HepG2 (cell line): ENCODE measurements around the gene PLXNA4. TPM values are rescaled to one million over a fixed set of nuclear protein-coding genes. Genes with fewer than 3 reads are reported as not detected.

Experiments
- ATAC-seq: fragments of 200-7000 bp; cut with Tn5 transposase; 3 replicates; pipeline ENCODE4 v1.9.1; 2020; ENCODE audit warnings: mild to moderate bottlenecking, moderate library complexity
- BruUV-seq: library from RNA; stranded (reverse); fragments of 400-500 nt; replicated peaks from 2 replicates; lab custom pipeline; 2021; lab: Mats Ljungman, UMichigan
- CTCF ChIA-PET: fragments of 300-600 bp; formaldehyde crosslinking; extraction: SDS; loops from one replicate; lab custom pipeline; 2021; ENCODE audit warnings: low total read pairs, inconsistent platforms, low intra/inter-chr PET ratio; lab: Yijun Ruan, JAX
- POLR2A ChIA-PET: fragments of 350-600 bp; sonication (Branson Sonifier 250); formaldehyde crosslinking; loops from one replicate; lab custom pipeline; 2020; ENCODE audit warnings: antibody characterized with exemption, inconsistent platforms; lab: Yijun Ruan, JAX
- DNase-seq: peaks from one replicate; pipeline ENCODE4 v3.0.0-alpha.2; 2015; ENCODE audit warnings: low spot score
- FAIRE-seq: peaks from 3 replicates; lab custom pipeline; 2011; peaks lifted over from hg19 to GRCh38; lab: Jason Lieb, UNC
- H2AFZ ChIP-seq: one replicate; pipeline ENCODE4 v1.6.1; 2011; ENCODE audit warnings: low read length, inconsistent platforms
- H3K27ac ChIP-seq: fragments of 300-600 bp; 3 replicates; pipeline ENCODE4 v1.8.0; 2011; ENCODE audit warnings: mixed run types, mild to moderate bottlenecking, mixed read lengths, low read length, inconsistent platforms; ENCODE audit not compliant: insufficient read depth; ENCODE audit errors: extremely low read length
- H3K27me3 ChIP-seq, 2 experiments: fragments of 200-600 bp in 1 of 2; 2 replicates in 1 of 2; 3 replicates in 1 of 2; pipeline versions ENCODE4 v1.6.0 to v1.8.0; 2011; ENCODE audit warnings: low read length in 2 of 2, mild to moderate bottlenecking in 2 of 2, moderate library complexity in 2 of 2, inconsistent platforms in 1 of 2; ENCODE audit not compliant: insufficient read depth in 2 of 2, control insufficient read depth in 1 of 2
- H3K36me3 ChIP-seq, 2 experiments: fragments of 200-600 bp in 1 of 2; replicated peaks in 1 of 2; 2 replicates in 1 of 2; 3 replicates in 1 of 2; pipeline versions ENCODE4 v1.5.1 to v1.8.0; 2011; ENCODE audit warnings: low read length in 2 of 2, inconsistent platforms in 1 of 2; ENCODE audit not compliant: insufficient read depth in 2 of 2, control insufficient read depth in 1 of 2
- H3K4me1 ChIP-seq: 2 replicates; pipeline ENCODE4 v1.5.1; 2012; ENCODE audit warnings: low read length, inconsistent platforms; ENCODE audit not compliant: insufficient read depth
- H3K4me2 ChIP-seq: 2 replicates; pipeline ENCODE4 v1.6.0; 2011; ENCODE audit warnings: low read depth, low read length, inconsistent platforms
- H3K4me3 ChIP-seq, 3 experiments: fragments of 200-600 bp in 1 of 3; sonication (generic), shearing (Covaris generic) in 1 of 3; replicated peaks in 1 of 3; 2 replicates each; pipeline ENCODE4 v1.5.1; 2011 to 2016; ENCODE audit warnings: low read length in 3 of 3, inconsistent platforms in 2 of 3, low read depth in 2 of 3, mild to moderate bottlenecking in 2 of 3, control low read depth in 1 of 3, mixed read lengths in 1 of 3; ENCODE audit not compliant: insufficient read depth in 1 of 3
- H3K79me2 ChIP-seq: one replicate; pipeline ENCODE4 v1.6.1; 2011; ENCODE audit warnings: low read length, inconsistent platforms; ENCODE audit not compliant: insufficient read depth
- H3K9ac ChIP-seq: 2 replicates; pipeline ENCODE4 v1.6.0; 2011; ENCODE audit warnings: mild to moderate bottlenecking, low read depth, low read length, inconsistent platforms; ENCODE audit not compliant: insufficient read depth
- H3K9me3 ChIP-seq: 2 replicates; pipeline ENCODE4 v1.5.1; 2012; ENCODE audit warnings: mild to moderate bottlenecking, low read length
- H4K20me1 ChIP-seq: 2 replicates; pipeline ENCODE4 v1.6.0; 2011; ENCODE audit warnings: inconsistent platforms, mild to moderate bottlenecking, low read length, moderate library complexity; ENCODE audit not compliant: insufficient read depth
- ATF2 ChIP-seq: sonication (generic); formaldehyde crosslinking; IDR thresholded peaks from 2 replicates; pipeline ENCODE4 v1.4.0; 2020; ENCODE audit warnings: missing genetic modification reagents
- DMTF1 ChIP-seq: sonication (generic); formaldehyde crosslinking; IDR thresholded peaks from 2 replicates; pipeline ENCODE4 v1.4.0; 2020; ENCODE audit warnings: mild to moderate bottlenecking, missing genetic modification reagents
- DR1 ChIP-seq: sonication (generic); formaldehyde crosslinking; IDR thresholded peaks from 2 replicates; pipeline ENCODE4 v1.8.0; 2021; ENCODE audit warnings: mild to moderate bottlenecking, missing genetic modification reagents, inconsistent platforms
- JDP2 ChIP-seq: sonication (generic); formaldehyde crosslinking; IDR thresholded peaks from 2 replicates; pipeline ENCODE4 v1.8.1; 2022; ENCODE audit warnings: missing genetic modification reagents, borderline replicate concordance
- MED1 ChIP-seq: sonication (generic); formaldehyde crosslinking; IDR thresholded peaks from 2 replicates; pipeline ENCODE4 v1.4.0; 2020; ENCODE audit warnings: missing genetic modification reagents
- SP4 ChIP-seq: sonication (generic); formaldehyde crosslinking; IDR thresholded peaks from 2 replicates; pipeline ENCODE4 v1.8.1; 2023; ENCODE audit warnings: mild to moderate bottlenecking, missing genetic modification reagents
- TSC22D2 ChIP-seq: sonication (generic); formaldehyde crosslinking; IDR thresholded peaks from 2 replicates; pipeline ENCODE4 v1.5.1; 2020; ENCODE audit warnings: missing genetic modification reagents, mild to moderate bottlenecking, borderline replicate concordance
- ZNF296 ChIP-seq: sonication (generic); formaldehyde crosslinking; conservative IDR thresholded peaks from 2 replicates; pipeline ENCODE4 v1.5.0; 2020; ENCODE audit warnings: mild to moderate bottlenecking, missing genetic modification reagents
- ZNF382 ChIP-seq: sonication (generic); formaldehyde crosslinking; IDR thresholded peaks from 2 replicates; pipeline ENCODE4 v1.5.0; 2020; ENCODE audit warnings: missing genetic modification reagents, mild to moderate bottlenecking, borderline replicate concordance
- ZNF704 ChIP-seq: sonication (generic); formaldehyde crosslinking; IDR thresholded peaks from 2 replicates; pipeline ENCODE4 v1.8.1; 2023; ENCODE audit warnings: mild to moderate bottlenecking, inconsistent platforms, moderate library complexity, missing genetic modification reagents, borderline replicate concordance
- WGBS: methylation state at CpG from one replicate; pipeline ENCODE4 v1.1.6; 2017; ENCODE audit warnings: low lambda C conversion rate; 5-methylcytosine and 5-hydroxymethylcytosine counted together
- in situ Hi-C: cut with HindIII; loops from 2 replicates; pipeline ENCODE4 v1.10.0; 2017; ENCODE audit warnings: low pct_unique_long_range_greater_than_20kb; ENCODE audit not compliant: extremely low pct_ligation_motif_present
- intact Hi-C: fragments of 100-400 bp; cut with micrococcal nuclease; formaldehyde crosslinking; loops from one replicate; pipeline ENCODE4 v1.10.0; 2022; ENCODE audit not compliant: unreplicated experiment
- polyA plus RNA-seq, 8 experiments: library from polyadenylated mRNA; depleted of rRNA in 3 of 8; stranded (reverse) in 7 of 8; unstranded in 1 of 8; fragments of >200 nt; fragmentation: Illumina TruSeq in 4 of 8; extraction: Trizol in 4 of 8; gene quantifications; 2 replicates each; pipeline versions ENCODE4 v1.2.1 to v1.2.3, GENCODE V29; 2011 to 2016; ENCODE audit warnings: low read depth in 4 of 8, missing spikeins in 1 of 8, mixed read lengths in 1 of 8; ENCODE audit not compliant: insufficient read depth in 1 of 8
- total RNA-seq, 5 experiments: library from RNA; depleted of rRNA; stranded (reverse); fragments of >200 nt; fragmentation: Illumina TruSeq; extraction: Trizol; gene quantifications; 2 replicates each; pipeline ENCODE4 v1.2.3, GENCODE V29; 2016; ENCODE audit warnings: low read depth in 1 of 5

PLXNA4 gene
- total and polyA plus RNA-seq, 2 of the 13 experiments (the other 11 are each of a cell fraction or from before 2014, with no cell fraction given): 0.01 to 0.04 TPM

GRCh38 chr7:132130497-132130896 is 445.8 kb downstream of the PLXNA4 start:
- H2AFZ ChIP-seq: no peak overlapping the region
- no peak overlapping the region for H3K9ac ChIP-seq
- in situ Hi-C loops (no loop called here), intact Hi-C loops (no loop called here)
- H3K27me3 ChIP-seq: peaks cover 0 to 10% of the 10 kb centered on the region in 2 experiments; a peak in 1 of 5 replicates
- no peaks in the 10 kb centered on the region for H3K9me3 ChIP-seq
- no peaks in the 10 kb centered on the region; the same call in 1 of the 2 replicates for H4K20me1 ChIP-seq
- no peak overlapping the region for H3K27ac ChIP-seq
- H3K79me2 ChIP-seq: no peaks in the 10 kb centered on the region
- no peak overlapping the region for H3K4me3 ChIP-seq
- DNase-seq: no peak
- ChIA-PET POLR2A (no interaction called here), CTCF (no interaction called here)
- H3K4me1 ChIP-seq: no peaks in the 10 kb centered on the region
- ATAC-seq: no peak
- H3K36me3 ChIP-seq: no peaks in the 10 kb centered on the region
- TF ChIP-seq ATF2 (CRISPR knock-in tag) (no peak), SP4 (CRISPR knock-in tag) (no peak), JDP2 (no peak)
- TF ChIP-seq, all 625 proteins: peak for 0
- no peak for FAIRE-seq
- WGBS: 0% methylated on average over 2 of the region's 5 CpGs
- no TSS peak for BruUV-seq
- H3K4me2 ChIP-seq: no peak overlapping the region

GRCh38 chr7:132125872-132126595 is 450.2 kb downstream of the PLXNA4 start:
- under 1% methylated on average over 10 of the region's 12 CpGs for WGBS
- Histone ChIP-seq H2AFZ (no peak overlapping the region), H3K79me2 (no peaks in the 10 kb centered on the region), H3K27me3 (peaks cover 0 to 17% of the 10 kb centered on the region in 2 experiments; a peak in 2 of 5 replicates), H3K4me2 (no peak overlapping the region), H3K9ac (no peak overlapping the region), H3K9me3 (no peaks in the 10 kb centered on the region), H4K20me1 (no peaks in the 10 kb centered on the region), H3K36me3 (no peaks in the 10 kb centered on the region), H3K4me3 (no peak overlapping the region), H3K27ac (no peak overlapping the region), H3K4me1 (no peaks in the 10 kb centered on the region)
- CTCF ChIA-PET: no interaction called here
- FAIRE-seq: no peak
- ATAC-seq: no peak
- no peak for DNase-seq
- in situ Hi-C loops (no loop called here), intact Hi-C loops (no loop called here)
- no peak for TF ChIP-seq MED1 (CRISPR knock-in tag)
- no peak for TF ChIP-seq DR1 (CRISPR knock-in tag)
- TF ChIP-seq TSC22D2 (CRISPR knock-in tag): no peak
- TF ChIP-seq ZNF296: no peak
- no peak for TF ChIP-seq ZNF382 (CRISPR knock-in tag)
- TF ChIP-seq DMTF1 (CRISPR knock-in tag): no peak
- TF ChIP-seq ZNF704: no peak
- no TSS peak for BruUV-seq
- POLR2A ChIA-PET: no interaction called here
